ENCODE results near the gene SLC17A5.

The SLC17A5 gene

GRCh38 chr6:73649783-73650182 lies 4.0 kb downstream of the SLC17A5 start:
- Histone ChIP-seq H3K4me3 (ENCODE audit: low read depth in 1 of 2, low read length in 2 of 2) (no peak overlapping the region), H3K4me1 (ENCODE audit: insufficient read depth, low read length) (peaks cover 21% of the 10 kb centered on the region), H4K20me1 (ENCODE audit: insufficient read depth, low read length) (no peaks in the 10 kb centered on the region), H3K27ac (ENCODE audit: low read length) (no peak overlapping the region), H2AFZ (ENCODE audit: low read depth, low read length) (no peak overlapping the region), H3K4me2 (ENCODE audit: insufficient read depth, low read length) (no peak overlapping the region), H3K9ac (ENCODE audit: low read depth, low read length) (no peak overlapping the region), H3K36me3 (ENCODE audit: insufficient read depth, low read length) (peaks cover 3% of the 10 kb centered on the region), H3K9me3 (ENCODE audit: insufficient read depth, low read length, severe bottlenecking) (no peaks in the 10 kb centered on the region), H3K79me2 (ENCODE audit: insufficient read depth, low read length) (peaks cover 8% of the 10 kb centered on the region), H3K27me3 (ENCODE audit: insufficient read depth, low read length, poor library complexity) (no peaks in the 10 kb centered on the region)
- TF ChIP-seq EZH2 (IDR thresholded peaks at IDR 0.05; ENCODE audit: borderline replicate concordance, low read depth, low read length, severe bottlenecking) (no peak), CTCF (IDR thresholded peaks at IDR 0.05; ENCODE audit: borderline replicate concordance, extremely low read depth, low read length, poor library complexity, severe bottlenecking) (no peak)
- no peak for DNase-seq
- ATAC-seq (ENCODE audit: insufficient read depth, low read depth) = no peak

GRCh38 chr6:73648166-73648565 lies 5.6 kb downstream of the SLC17A5 start:
- ATAC-seq (ENCODE audit: insufficient read depth, low read depth) = no peak
- Histone ChIP-seq H3K9ac (ENCODE audit: low read depth, low read length) (no peak overlapping the region), H3K79me2 (ENCODE audit: insufficient read depth, low read length) (peaks cover 5% of the 10 kb centered on the region), H4K20me1 (ENCODE audit: insufficient read depth, low read length) (no peaks in the 10 kb centered on the region), H3K9me3 (ENCODE audit: insufficient read depth, low read length, severe bottlenecking) (no peaks in the 10 kb centered on the region), H3K27me3 (ENCODE audit: insufficient read depth, low read length, poor library complexity) (no peaks in the 10 kb centered on the region), H2AFZ (ENCODE audit: low read depth, low read length) (no peak overlapping the region), H3K4me2 (ENCODE audit: insufficient read depth, low read length) (no peak overlapping the region), H3K27ac (ENCODE audit: low read length) (no peak overlapping the region), H3K4me1 (ENCODE audit: insufficient read depth, low read length) (peaks cover 17% of the 10 kb centered on the region), H3K36me3 (ENCODE audit: insufficient read depth, low read length) (peaks cover 3% of the 10 kb centered on the region), H3K4me3 (ENCODE audit: low read depth in 1 of 2, low read length in 2 of 2) (no peak overlapping the region)
- TF ChIP-seq CTCF (IDR thresholded peaks at IDR 0.05; ENCODE audit: borderline replicate concordance, extremely low read depth, low read length, poor library complexity, severe bottlenecking) (no peak), EZH2 (IDR thresholded peaks at IDR 0.05; ENCODE audit: borderline replicate concordance, low read depth, low read length, severe bottlenecking) (no peak)
- DNase-seq = no peak

GRCh38 chr6:73644941-73645591 lies 8.7 kb downstream of the SLC17A5 start:
- H2AFZ ChIP-seq (ENCODE audit: low read depth, low read length) = no peak overlapping the region
- ATAC-seq (ENCODE audit: insufficient read depth, low read depth) = no peak
- DNase-seq = no peak
- H3K4me2 ChIP-seq (ENCODE audit: insufficient read depth, low read length) = no peak overlapping the region
- TF ChIP-seq CTCF (IDR thresholded peaks at IDR 0.05; ENCODE audit: borderline replicate concordance, extremely low read depth, low read length, poor library complexity, severe bottlenecking) (no peak), EZH2 (IDR thresholded peaks at IDR 0.05; ENCODE audit: borderline replicate concordance, low read depth, low read length, severe bottlenecking) (no peak)
- no peaks in the 10 kb centered on the region for H3K9me3 ChIP-seq (ENCODE audit: insufficient read depth, low read length, severe bottlenecking)
- H3K79me2 ChIP-seq (ENCODE audit: insufficient read depth, low read length) = no peaks in the 10 kb centered on the region
- no peak overlapping the region for H3K27ac ChIP-seq (ENCODE audit: low read length)
- H3K4me1 ChIP-seq (ENCODE audit: insufficient read depth, low read length) = no peaks in the 10 kb centered on the region
- H4K20me1 ChIP-seq (ENCODE audit: insufficient read depth, low read length) = no peaks in the 10 kb centered on the region
- H3K36me3 ChIP-seq (ENCODE audit: insufficient read depth, low read length) = peaks cover 5% of the 10 kb centered on the region
- no peak overlapping the region for H3K4me3 ChIP-seq (ENCODE audit: low read depth in 1 of 2, low read length in 2 of 2)
- H3K27me3 ChIP-seq (ENCODE audit: insufficient read depth, low read length, poor library complexity) = no peaks in the 10 kb centered on the region
- H3K9ac ChIP-seq (ENCODE audit: low read depth, low read length) = no peak overlapping the region
